Liver (tissue), 9 donors: ENCODE results near the gene RICTOR. TPM values are rescaled to one million over a fixed set of nuclear protein-coding genes. Genes with fewer than 3 reads are reported as not detected.
"Not testable (repeated sequence)": the region's sequence is repeated elsewhere in the genome, so short reads cannot be mapped to it uniquely, and the experiment has no call there.

Source experiments
- DNase-seq: peaks from one replicate; pipeline ENCODE4 v3.0.0-alpha.2; 2017; ENCODE audit warnings: low spot score
- H3K27ac ChIP-seq, 2 donors: one replicate each; pipeline ENCODE4 v1.7.0; 2013; ENCODE audit warnings: inconsistent platforms in 2 of 2, low read length in 2 of 2, control low read depth in 1 of 2, low read depth in 1 of 2, mild to moderate bottlenecking in 1 of 2
- H3K27me3 ChIP-seq, 4 donors: one replicate each; pipeline versions ENCODE4 v1.6.1 to v1.7.0; 2013; ENCODE audit warnings: low read length in 3 of 4, inconsistent platforms in 1 of 4, mild to moderate bottlenecking in 1 of 4, moderate library complexity in 1 of 4; ENCODE audit not compliant: control insufficient read depth in 4 of 4, insufficient read depth in 4 of 4
- H3K36me3 ChIP-seq, 4 donors: one replicate each; pipeline versions ENCODE4 v1.6.1 to v1.7.0; 2013; ENCODE audit warnings: low read length in 3 of 4, mild to moderate bottlenecking in 3 of 4, low read depth in 1 of 4, moderate library complexity in 1 of 4; ENCODE audit not compliant: control insufficient read depth in 4 of 4, insufficient read depth in 3 of 4
- H3K4me1 ChIP-seq, 4 donors: one replicate each; pipeline versions ENCODE4 v1.6.1 to v1.7.0; 2013; ENCODE audit warnings: low read length in 3 of 4, mild to moderate bottlenecking in 3 of 4, moderate library complexity in 1 of 4; ENCODE audit not compliant: control insufficient read depth in 4 of 4, insufficient read depth in 4 of 4
- H3K4me3 ChIP-seq, 3 donors: one replicate each; pipeline versions ENCODE4 v1.6.1 to v1.7.0; 2013; ENCODE audit warnings: low read length in 3 of 3, control low read depth in 1 of 3, low read depth in 1 of 3, mild to moderate bottlenecking in 1 of 3
- H3K9ac ChIP-seq, 2 donors: one replicate each; pipeline ENCODE4 v1.7.0; 2013; ENCODE audit warnings: low read length in 2 of 2, mild to moderate bottlenecking in 2 of 2, moderate library complexity in 2 of 2, control low read depth in 1 of 2, low read depth in 1 of 2
- H3K9me3 ChIP-seq, 4 donors: one replicate each; pipeline versions ENCODE4 v1.6.1 to v1.7.0; 2013; ENCODE audit warnings: low read length in 3 of 4; ENCODE audit not compliant: control insufficient read depth in 4 of 4
- EGR1 ChIP-seq, 2 donors: IDR thresholded peaks; 2 replicates each; pipeline ENCODE4 v1.6.1; 2016 to 2018; ENCODE audit warnings: antibody characterized with exemption in 2 of 2, low read depth in 2 of 2
- FOXA1 ChIP-seq: IDR thresholded peaks from 2 replicates; pipeline ENCODE4 v1.6.1; 2016; ENCODE audit warnings: antibody characterized with exemption
- FOXA2 ChIP-seq: IDR thresholded peaks from 2 replicates; pipeline ENCODE4 v1.6.1; 2016; ENCODE audit warnings: antibody characterized with exemption
- GABPA ChIP-seq, 2 donors: IDR thresholded peaks in 1 of 2; conservative IDR thresholded peaks in 1 of 2; 2 replicates each; pipeline ENCODE4 v1.6.1; 2016; ENCODE audit warnings: antibody characterized with exemption in 2 of 2, mild to moderate bottlenecking in 1 of 2, moderate library complexity in 1 of 2
- HNF4A ChIP-seq, 2 donors: conservative IDR thresholded peaks; 2 replicates each; pipeline ENCODE4 v1.6.1; 2016; ENCODE audit warnings: antibody characterized with exemption in 2 of 2, mild to moderate bottlenecking in 2 of 2
- HNF4G ChIP-seq: IDR thresholded peaks from 2 replicates; pipeline ENCODE4 v1.6.1; 2016; ENCODE audit warnings: antibody characterized with exemption
- JUND ChIP-seq, 2 donors: IDR thresholded peaks; 2 replicates each; pipeline ENCODE4 v1.6.1; 2016; ENCODE audit warnings: antibody characterized with exemption in 2 of 2
- NR2F2 ChIP-seq: IDR thresholded peaks from 2 replicates; pipeline ENCODE4 v1.6.1; 2016; ENCODE audit warnings: antibody characterized with exemption
- RAD21 ChIP-seq, 2 donors: IDR thresholded peaks; 2 replicates each; pipeline ENCODE4 v1.6.1; 2016; ENCODE audit warnings: antibody characterized with exemption in 2 of 2, mild to moderate bottlenecking in 2 of 2
- REST ChIP-seq: IDR thresholded peaks from 2 replicates; pipeline ENCODE4 v1.6.1; 2016; ENCODE audit warnings: antibody characterized with exemption, mild to moderate bottlenecking
- RXRA ChIP-seq, 2 donors: IDR thresholded peaks; 2 replicates each; pipeline ENCODE4 v1.6.1; 2017 to 2018; ENCODE audit warnings: antibody characterized with exemption in 2 of 2, mild to moderate bottlenecking in 1 of 2
- TAF1 ChIP-seq: conservative IDR thresholded peaks from 2 replicates; pipeline ENCODE4 v1.6.1; 2016; ENCODE audit warnings: antibody characterized with exemption, mild to moderate bottlenecking
- YY1 ChIP-seq: IDR thresholded peaks from 2 replicates; pipeline ENCODE4 v1.6.1; 2016; ENCODE audit warnings: antibody characterized with exemption, mild to moderate bottlenecking
- ZBTB33 ChIP-seq: IDR thresholded peaks from 2 replicates; pipeline ENCODE4 v1.6.1; 2016; ENCODE audit warnings: antibody characterized with exemption
- WGBS: extraction: QIAGEN DNeasy Blood & Tissue Kit; methylation state at CpG from one replicate; pipeline ENCODE4 v1.1.7; 2013; 5-methylcytosine and 5-hydroxymethylcytosine counted together
- polyA plus RNA-seq, 2 donors: library from polyadenylated mRNA; stranded (reverse) in 1 of 2; unstranded in 1 of 2; fragments of 200-250 nt in 1 of 2; fragments of >200 nt in 1 of 2; fragmentation: Nextera tagmentation in 1 of 2; extraction: Ambion mirVana in 1 of 2; gene quantifications; one replicate each; pipeline versions ENCODE4 v1.2.1 to v1.2.3, GENCODE V29; 2013 to 2015
- total RNA-seq, 2 donors: library from RNA; depleted of rRNA; stranded (reverse); fragments of >200 nt; gene quantifications; one replicate each; pipeline ENCODE4 v1.2.3, GENCODE V29; 2014
- donor health status: healthy.
- donor health status: healthy.
- donor health status: healthy.
- donor health status: healthy.
- donor health status: healthy.

RICTOR gene
- total and polyA plus RNA-seq, 4 donors, result 2.1 to 24.0 (median 15.0) TPM

GRCh38 chr5:39040875-39041274, 33.3 kb downstream of the RICTOR start:
- Histone ChIP-seq H3K9me3 (no peaks in the 10 kb centered on the region), H3K9ac (no peak overlapping the region), H3K4me3 (no peak overlapping the region), H3K27me3 (no peaks in the 10 kb centered on the region), H3K4me1 (no peaks in the 10 kb centered on the region), H3K27ac (no peak overlapping the region), H3K36me3 (peaks cover 0 to 2% (median 0%) of the 10 kb centered on the region in 4 donors)
- no peak for TF ChIP-seq REST
- no peak for TF ChIP-seq GABPA (IDR thresholded peaks at IDR 0.05 in 1 of 2, conservative IDR thresholded peaks at IDR 0.05 in 1 of 2)
- no peak for TF ChIP-seq YY1
- TF ChIP-seq HNF4A (conservative IDR thresholded peaks at IDR 0.05), result no peak
- no peak for TF ChIP-seq RXRA (IDR thresholded peaks at IDR 0.05)
- TF ChIP-seq TAF1, result no peak
- TF ChIP-seq FOXA2, result no peak
- TF ChIP-seq RAD21 (IDR thresholded peaks at IDR 0.05), result no peak
- TF ChIP-seq HNF4G, result no peak
- no peak for TF ChIP-seq JUND (IDR thresholded peaks at IDR 0.05)
- no peak for TF ChIP-seq FOXA1
- TF ChIP-seq EGR1 (IDR thresholded peaks at IDR 0.05; ENCODE audit: low read depth in 2 of 2), result no peak
- TF ChIP-seq NR2F2, result no peak
- DNase-seq, result no peak
- 62% methylated on average over 1 of the region's 1 CpG for WGBS

GRCh38 chr5:39034493-39034892, 39.7 kb downstream of the RICTOR start:
- not testable (repeated sequence) for H3K4me1 ChIP-seq, H3K9me3 ChIP-seq, DNase-seq, H3K27ac ChIP-seq, H3K4me3 ChIP-seq, H3K9ac ChIP-seq, H3K27me3 ChIP-seq, H3K36me3 ChIP-seq
- WGBS, result 94% methylated on average over 12 of the region's 12 CpGs

- WGBS, result 92% methylated on average over 1 of the region's 1 CpG
- Histone ChIP-seq H3K36me3 (no peaks in the 10 kb centered on the region), H3K4me1 (no peaks in the 10 kb centered on the region), H3K9me3 (peaks cover 0 to 4% (median 0%) of the 10 kb centered on the region in 4 donors), H3K4me3 (no peak overlapping the region), H3K9ac (no peak overlapping the region), H3K27ac (no peak overlapping the region), H3K27me3 (no peaks in the 10 kb centered on the region)
- DNase-seq, result no peak
- TF ChIP-seq HNF4A (conservative IDR thresholded peaks at IDR 0.05) (no peak), ZBTB33 (no peak)
These were observed 43.2 kb downstream of the RICTOR start for GRCh38 chr5:39031041-39031440.
